HL-60/S4 (cell line): ENCODE results near the gene MCU.

ENCODE experiments used
- in situ Hi-C: fragments of 300-500 bp; cut with MboI; formaldehyde crosslinking; loops from 2 replicates; pipeline ENCODE4 v1.14.3; 2022; ENCODE audit warnings: low sequenced_read_pairs

Gene MCU

GRCh38 chr10:72930276-72930675, 238.3 kb downstream of the MCU start:
- in situ Hi-C loops: no loop called here

GRCh38 chr10:72932259-72933015, 240.5 kb downstream of the MCU start:
- in situ Hi-C loops: no loop called here

GRCh38 chr10:72935361-72935760, 243.4 kb downstream of the MCU start:
- in situ Hi-C loops: no loop called here
